Tibial nerve (tissue), 3 donors: ENCODE results near the gene CYP2D6.

Experiments used
- POLR2A ChIP-seq, 2 donors: fragments of 450-650 bp; IDR thresholded peaks; one replicate each; pipeline ENCODE4 v1.6.1; 2017; ENCODE audit warnings: antibody characterized with exemption in 2 of 2, mild to moderate bottlenecking in 2 of 2, moderate library complexity in 2 of 2
- TF ChIP-seq, protein P1 (sequence below), 5 experiments: fragments of 200-600 bp in 3 of 5; fragments of 450-650 bp in 2 of 5; sonication (generic) in 3 of 5; IDR thresholded peaks; one replicate each; pipeline ENCODE4 v1.5.1; 2016 to 2019; ENCODE audit warnings: antibody characterized with exemption in 5 of 5, mild to moderate bottlenecking in 3 of 5, moderate library complexity in 2 of 5

DNA sequence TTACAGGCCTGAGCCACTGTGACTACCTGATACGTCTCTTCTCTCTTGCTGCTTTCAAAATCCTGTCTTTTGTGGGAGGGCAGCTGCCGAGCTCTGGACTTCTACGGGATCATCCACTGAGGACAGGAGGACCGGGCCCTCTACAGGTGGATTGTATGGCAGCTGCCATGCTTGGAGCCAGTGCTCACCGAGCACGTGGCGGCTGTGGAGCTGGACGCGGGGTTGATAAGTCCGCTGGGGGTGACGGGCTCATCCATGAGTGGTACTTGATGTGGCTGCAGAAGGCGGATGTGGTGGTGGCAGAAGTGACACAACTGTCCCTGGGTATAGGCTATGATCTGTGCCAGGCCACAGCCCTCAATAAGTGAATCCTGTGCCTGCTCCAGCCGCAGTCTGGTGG, 1.8 kb upstream of the CYP2D6 start:
- TF ChIP-seq POLR2A (IDR thresholded peaks at IDR 0.05): no peak
- TF ChIP-seq, protein P1, sequence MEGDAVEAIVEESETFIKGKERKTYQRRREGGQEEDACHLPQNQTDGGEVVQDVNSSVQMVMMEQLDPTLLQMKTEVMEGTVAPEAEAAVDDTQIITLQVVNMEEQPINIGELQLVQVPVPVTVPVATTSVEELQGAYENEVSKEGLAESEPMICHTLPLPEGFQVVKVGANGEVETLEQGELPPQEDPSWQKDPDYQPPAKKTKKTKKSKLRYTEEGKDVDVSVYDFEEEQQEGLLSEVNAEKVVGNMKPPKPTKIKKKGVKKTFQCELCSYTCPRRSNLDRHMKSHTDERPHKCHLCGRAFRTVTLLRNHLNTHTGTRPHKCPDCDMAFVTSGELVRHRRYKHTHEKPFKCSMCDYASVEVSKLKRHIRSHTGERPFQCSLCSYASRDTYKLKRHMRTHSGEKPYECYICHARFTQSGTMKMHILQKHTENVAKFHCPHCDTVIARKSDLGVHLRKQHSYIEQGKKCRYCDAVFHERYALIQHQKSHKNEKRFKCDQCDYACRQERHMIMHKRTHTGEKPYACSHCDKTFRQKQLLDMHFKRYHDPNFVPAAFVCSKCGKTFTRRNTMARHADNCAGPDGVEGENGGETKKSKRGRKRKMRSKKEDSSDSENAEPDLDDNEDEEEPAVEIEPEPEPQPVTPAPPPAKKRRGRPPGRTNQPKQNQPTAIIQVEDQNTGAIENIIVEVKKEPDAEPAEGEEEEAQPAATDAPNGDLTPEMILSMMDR (IDR thresholded peaks at IDR 0.05): no peak
